ENCODE results near the gene OR2Z1. TPM values are rescaled to one million over a fixed set of nuclear protein-coding genes. Genes with fewer than 3 reads are reported as not detected.

The OR2Z1 gene
- total and polyA plus RNA-seq, 2 experiments from 2014 or later, result not detected

DNA sequence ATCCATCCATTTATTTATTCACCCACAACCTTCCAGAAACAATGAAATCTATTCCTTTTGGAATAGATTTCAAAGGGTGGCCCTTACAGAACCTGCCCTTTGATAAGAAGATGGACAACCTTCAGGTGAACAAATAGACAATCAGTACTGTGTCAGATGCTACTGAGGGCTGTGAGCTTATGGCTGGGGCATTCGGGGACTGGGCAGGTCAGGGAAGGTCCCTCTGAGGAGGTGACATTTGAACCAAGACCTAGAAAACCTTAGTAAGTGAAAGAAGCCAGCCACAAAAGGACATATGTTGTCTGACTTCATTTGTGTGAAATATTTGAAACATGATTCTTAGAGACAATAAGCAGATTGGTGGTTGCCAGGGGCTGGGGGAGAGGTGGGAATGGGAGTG is 38.5 kb upstream of the OR2Z1 start:
- H2AFZ ChIP-seq, result no peak overlapping the region
- H3K4me3 ChIP-seq, result no peak overlapping the region
- no peaks in the 10 kb centered on the region for H3K36me3 ChIP-seq (ENCODE audit: insufficient read depth)
- no peak overlapping the region for H3K27ac ChIP-seq (ENCODE audit: low read depth)
- H4K20me1 ChIP-seq (replicated peaks; ENCODE audit: insufficient read depth), result no peaks in the 10 kb centered on the region
- Mint-ChIP-seq H3K27ac (no peak overlapping the region), H3K4me3 (no peak overlapping the region), H3K36me3 (ENCODE audit: low read depth) (peaks cover 46% of the 10 kb centered on the region), H3K4me1 (no peaks in the 10 kb centered on the region), H3K27me3 (ENCODE audit: insufficient read depth, low read depth, poor library complexity) (peaks cover 8% of the 10 kb centered on the region), H3K9me3 (peaks cover 93% of the 10 kb centered on the region)
- H3K79me2 ChIP-seq (replicated peaks; ENCODE audit: insufficient read depth), result no peaks in the 10 kb centered on the region
- DNase-seq (ENCODE audit: low spot score) (no peak), ATAC-seq (no peak)
- TF ChIP-seq ZNF462 (CRISPR knock-in tag; IDR thresholded peaks at IDR 0.05), result no peak
- no peak for TF ChIP-seq CTCF (conservative IDR thresholded peaks at IDR 0.05; ENCODE audit: low read depth in 2 of 2)
- TF ChIP-seq, protein P1, sequence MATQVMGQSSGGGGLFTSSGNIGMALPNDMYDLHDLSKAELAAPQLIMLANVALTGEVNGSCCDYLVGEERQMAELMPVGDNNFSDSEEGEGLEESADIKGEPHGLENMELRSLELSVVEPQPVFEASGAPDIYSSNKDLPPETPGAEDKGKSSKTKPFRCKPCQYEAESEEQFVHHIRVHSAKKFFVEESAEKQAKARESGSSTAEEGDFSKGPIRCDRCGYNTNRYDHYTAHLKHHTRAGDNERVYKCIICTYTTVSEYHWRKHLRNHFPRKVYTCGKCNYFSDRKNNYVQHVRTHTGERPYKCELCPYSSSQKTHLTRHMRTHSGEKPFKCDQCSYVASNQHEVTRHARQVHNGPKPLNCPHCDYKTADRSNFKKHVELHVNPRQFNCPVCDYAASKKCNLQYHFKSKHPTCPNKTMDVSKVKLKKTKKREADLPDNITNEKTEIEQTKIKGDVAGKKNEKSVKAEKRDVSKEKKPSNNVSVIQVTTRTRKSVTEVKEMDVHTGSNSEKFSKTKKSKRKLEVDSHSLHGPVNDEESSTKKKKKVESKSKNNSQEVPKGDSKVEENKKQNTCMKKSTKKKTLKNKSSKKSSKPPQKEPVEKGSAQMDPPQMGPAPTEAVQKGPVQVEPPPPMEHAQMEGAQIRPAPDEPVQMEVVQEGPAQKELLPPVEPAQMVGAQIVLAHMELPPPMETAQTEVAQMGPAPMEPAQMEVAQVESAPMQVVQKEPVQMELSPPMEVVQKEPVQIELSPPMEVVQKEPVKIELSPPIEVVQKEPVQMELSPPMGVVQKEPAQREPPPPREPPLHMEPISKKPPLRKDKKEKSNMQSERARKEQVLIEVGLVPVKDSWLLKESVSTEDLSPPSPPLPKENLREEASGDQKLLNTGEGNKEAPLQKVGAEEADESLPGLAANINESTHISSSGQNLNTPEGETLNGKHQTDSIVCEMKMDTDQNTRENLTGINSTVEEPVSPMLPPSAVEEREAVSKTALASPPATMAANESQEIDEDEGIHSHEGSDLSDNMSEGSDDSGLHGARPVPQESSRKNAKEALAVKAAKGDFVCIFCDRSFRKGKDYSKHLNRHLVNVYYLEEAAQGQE (IDR thresholded peaks at IDR 0.05; ENCODE audit: unreplicated experiment), result no peak
- no peak for TF ChIP-seq STAT1 (IDR thresholded peaks at IDR 0.05; ENCODE audit: unreplicated experiment)
- TF ChIP-seq, protein P2, sequence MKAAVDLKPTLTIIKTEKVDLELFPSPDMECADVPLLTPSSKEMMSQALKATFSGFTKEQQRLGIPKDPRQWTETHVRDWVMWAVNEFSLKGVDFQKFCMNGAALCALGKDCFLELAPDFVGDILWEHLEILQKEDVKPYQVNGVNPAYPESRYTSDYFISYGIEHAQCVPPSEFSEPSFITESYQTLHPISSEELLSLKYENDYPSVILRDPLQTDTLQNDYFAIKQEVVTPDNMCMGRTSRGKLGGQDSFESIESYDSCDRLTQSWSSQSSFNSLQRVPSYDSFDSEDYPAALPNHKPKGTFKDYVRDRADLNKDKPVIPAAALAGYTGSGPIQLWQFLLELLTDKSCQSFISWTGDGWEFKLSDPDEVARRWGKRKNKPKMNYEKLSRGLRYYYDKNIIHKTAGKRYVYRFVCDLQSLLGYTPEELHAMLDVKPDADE (IDR thresholded peaks at IDR 0.05), result no peak
- no peaks in the 10 kb centered on the region for H3K4me1 ChIP-seq (ENCODE audit: insufficient read depth)
- H3F3A ChIP-seq (replicated peaks; ENCODE audit: low read depth), result no peaks in the 10 kb centered on the region
- H3K9me2 ChIP-seq (ENCODE audit: insufficient read depth), result no peaks in the 10 kb centered on the region
- H3K4me2 ChIP-seq, result no peak overlapping the region
- H3K27me3 ChIP-seq (ENCODE audit: insufficient read depth), result no peaks in the 10 kb centered on the region
